ENCODE measurements around the gene CYP1A2. TPM values are rescaled to one million over a fixed set of nuclear protein-coding genes. Genes with fewer than 3 reads are reported as not detected.

The CYP1A2 gene
- total and polyA plus RNA-seq, 9 of the 15 experiments (the other 6 are each of a cell fraction or from before 2014, with no cell fraction given): not detected

- DNase-seq (ENCODE audit: extremely low read depth in 1 of 4, low spot score in 3 of 4) (peak; percentile 37 to 72 (median 60)), FAIRE-seq (peak; percentile 77), ATAC-seq (peak; percentile 84)
- 30% methylated on average over 1 of the region's 1 CpG for WGBS (ENCODE audit: insufficient coverage, low coverage, missing lambda C conversion rate)
- POLR2A ChIA-PET: interaction anchor here (0.6 to 1.3 kb wide), 4 partner anchors 16 to 729 kb away, joined by 3 to 4 read pairs (median 3); partner anchors contain the start of gene PML
- Histone ChIP-seq H3K9me3 (replicated peaks; ENCODE audit: control insufficient read depth, insufficient read depth, low read depth, low read length) (no peaks in the 10 kb centered on the region), H3K4me1 (replicated peaks in 1 of 2; ENCODE audit: control insufficient read depth in 2 of 2, insufficient read depth in 2 of 2, low read length in 2 of 2) (peaks cover 5 to 19% of the 10 kb centered on the region in 2 experiments; a peak in 2 of 5 replicates), H3K9me1 (ENCODE audit: control insufficient read depth, insufficient read depth, low read length) (no peaks in the 10 kb centered on the region), H3K9ac (ENCODE audit: insufficient read depth in 1 of 2, low read depth in 2 of 2, low read length in 2 of 2) (no peak overlapping the region), H3K27ac (ENCODE audit: extremely low read depth, low read depth, low read length) (no peak overlapping the region), H3K4me3 (no peak overlapping the region), H2AFZ (ENCODE audit: low read depth, low read length) (no peak overlapping the region), H3K27me3 (ENCODE audit: control insufficient read depth in 2 of 2, insufficient read depth in 2 of 2, low read length in 2 of 2) (peaks cover 40 to 76% of the 10 kb centered on the region in 2 experiments), H3K4me2 (ENCODE audit: insufficient read depth, low read length) (no peak overlapping the region), H4K20me1 (replicated peaks; ENCODE audit: control insufficient read depth, insufficient read depth, low read length) (no peaks in the 10 kb centered on the region), H3K36me3 (ENCODE audit: control insufficient read depth, insufficient read depth, low read length) (no peaks in the 10 kb centered on the region), H3K79me2 (ENCODE audit: control insufficient read depth, insufficient read depth, low read length) (no peaks in the 10 kb centered on the region)
- intact Hi-C loops (cut with micrococcal nuclease): no loop called here
- in situ Hi-C loops (cut with MboI): no loop called here
- CTCF ChIA-PET (ENCODE audit: low intra/inter-chr PET ratio): no interaction called here
- BruUV-seq (replicated peaks): no TSS peak
- peak; percentile 65 for TF ChIP-seq HDAC3 (IDR thresholded peaks at IDR 0.05; ENCODE audit: borderline replicate concordance, partially characterized antibody)
- no peak for TF ChIP-seq ZBTB5 (IDR thresholded peaks at IDR 0.05)
- TF ChIP-seq BCOR (IDR thresholded peaks at IDR 0.05): peak; percentile 61
- no peak for TF ChIP-seq BRD4 (IDR thresholded peaks at IDR 0.05)
- no peak for TF ChIP-seq ZBTB34 (CRISPR knock-in tag; IDR thresholded peaks at IDR 0.05)
- 0 out of 2 replicates have a peak, but pooled peaks have one; percentile 66 for TF ChIP-seq TOE1 (IDR thresholded peaks at IDR 0.05; ENCODE audit: borderline replicate concordance)
- no peak for TF ChIP-seq TOE1 (CRISPR knock-in tag; IDR thresholded peaks at IDR 0.05; ENCODE audit: borderline replicate concordance, low read depth)
- peak; percentile 63 for TF ChIP-seq PRDM10 (IDR thresholded peaks at IDR 0.05; ENCODE audit: partially characterized antibody)
- TF ChIP-seq FOXM1 (IDR thresholded peaks at IDR 0.05; ENCODE audit: low read depth): peak; percentile 71
- no peak for TF ChIP-seq FOXM1 (CRISPR knock-in tag; IDR thresholded peaks at IDR 0.05; ENCODE audit: low read depth)
- peak; percentile 57 for TF ChIP-seq NUFIP1 (IDR thresholded peaks at IDR 0.05; ENCODE audit: partially characterized antibody)
- TF ChIP-seq NEUROD1 (IDR thresholded peaks at IDR 0.05; ENCODE audit: borderline replicate concordance, low read depth, low read length, partially characterized antibody): peak; percentile 96
These were observed 24.8 kb upstream of the CYP1A2 start for GRCh38 chr15:74723754-74724334.

Data from K562 (cell line).